Measurements from ENCODE around the gene GABRR2. TPM values are rescaled to one million over a fixed set of nuclear protein-coding genes. Genes with fewer than 3 reads are reported as not detected.

The GABRR2 gene
- 0.10 TPM in 1 of 5 replicates, not detected in the others for total RNA-seq (2022; extraction: Qiagen RNA extraction; ENCODE audit: low read depth)

GRCh38 chr6:89315249-89315885, at the start of gene GABRR2:
Gene GABRR2 (minus strand): TSS chr6:89315299. CDS start chr6:89315165, 134 bp downstream.

GRCh38 chr6:89352278-89353117, 37.4 kb upstream of the GABRR2 start, which contains the start of gene UBE2J1:
Gene UBE2J1 (minus strand): TSS chr6:89352722. CDS start chr6:89352569, 153 bp downstream.

GRCh38 chr6:89217299-89217910, 97.7 kb downstream of the GABRR2 start, which contains the start of gene GABRR1:
Gene GABRR1 (minus strand): TSS chr6:89217358. CDS start chr6:89217322, 36 bp downstream.

Other genes with a start within 250 kb of the GABRR2 start
- 33.2 to 49.5 TPM (median 42.6 TPM) in 5 replicates for gene PNRC1, start 234.5 kb downstream of the GABRR2 start, total RNA-seq (2022; extraction: Qiagen RNA extraction; ENCODE audit: low read depth)
- gene SRSF12, start 197.2 kb downstream of the GABRR2 start, total RNA-seq (2022; extraction: Qiagen RNA extraction; ENCODE audit: low read depth), result 1.6 to 2.4 TPM (median 2.3 TPM) in 5 replicates
- gene PM20D2, start 169.2 kb downstream of the GABRR2 start, total RNA-seq (2022; extraction: Qiagen RNA extraction; ENCODE audit: low read depth), result 9.7 to 16.3 TPM (median 13.6 TPM) in 5 replicates
- not detected in 5 replicates for gene GABRR1, start 97.9 kb downstream of the GABRR2 start, total RNA-seq (2022; extraction: Qiagen RNA extraction; ENCODE audit: low read depth)
- 13.1 to 16.8 TPM (median 15.8 TPM) in 5 replicates for gene UBE2J1, start 37.4 kb upstream of the GABRR2 start, total RNA-seq (2022; extraction: Qiagen RNA extraction; ENCODE audit: low read depth)
- gene RRAGD, start 97.0 kb upstream of the GABRR2 start, total RNA-seq (2022; extraction: Qiagen RNA extraction; ENCODE audit: low read depth), result 3.7 to 5.2 TPM (median 4.4 TPM) in 5 replicates
- gene ANKRD6, start 117.9 kb upstream of the GABRR2 start, total RNA-seq (2022; extraction: Qiagen RNA extraction; ENCODE audit: low read depth), result 1.1 to 2.2 TPM (median 2.1 TPM) in 5 replicates

Data from A549 treated with GW870086 at 1 μM for 4 hours (cell line).